Immature natural killer cell (primary cell): ENCODE data around the gene TUBB. TPM values are rescaled to one million over a fixed set of nuclear protein-coding genes. Genes with fewer than 3 reads are reported as not detected.
A peak's percentile ranks its signal among the peaks of the same experiment; 100 is the strongest.

Experiments
- DNase-seq, 3 donors: peaks; one replicate each; pipeline ENCODE4 v3.0.0; 2022; ENCODE audit warnings: mixed read lengths in 1 of 3
- H3K27ac Mint-ChIP-seq, 6 donors: one replicate each; pipeline ENCODE4 v1.8.0; 2020; ENCODE audit warnings: mixed read lengths in 6 of 6, mild to moderate bottlenecking in 5 of 6, inconsistent platforms in 4 of 6, moderate library complexity in 3 of 6
- H3K27me3 Mint-ChIP-seq, 3 donors: one replicate each; pipeline ENCODE4 v1.8.0; 2020 to 2021; ENCODE audit warnings: low read depth in 3 of 3, mild to moderate bottlenecking in 3 of 3, mixed read lengths in 3 of 3, moderate library complexity in 3 of 3, inconsistent platforms in 1 of 3
- H3K36me3 Mint-ChIP-seq, 3 donors: one replicate each; pipeline ENCODE4 v1.8.0; 2020; ENCODE audit warnings: mixed read lengths in 3 of 3, inconsistent platforms in 2 of 3, mild to moderate bottlenecking in 2 of 3
- H3K4me1 Mint-ChIP-seq, 2 donors: one replicate each; pipeline ENCODE4 v1.8.0; 2020; ENCODE audit warnings: inconsistent platforms in 2 of 2, mild to moderate bottlenecking in 2 of 2, mixed read lengths in 2 of 2, moderate library complexity in 1 of 2
- H3K4me3 Mint-ChIP-seq, 5 donors: one replicate each; pipeline ENCODE4 v1.8.0; 2020; ENCODE audit warnings: mild to moderate bottlenecking in 5 of 5, mixed read lengths in 5 of 5, inconsistent platforms in 3 of 5, moderate library complexity in 3 of 5
- H3K9me3 Mint-ChIP-seq, 6 donors: one replicate each; pipeline ENCODE4 v1.8.0; 2020; ENCODE audit warnings: mild to moderate bottlenecking in 6 of 6, mixed read lengths in 6 of 6, inconsistent platforms in 4 of 6, moderate library complexity in 3 of 6
- polyA plus RNA-seq, 3 donors: library from polyadenylated mRNA; unstranded; fragments of 300-500 nt; fragmentation: Illumina TruSeq; gene quantifications; one replicate each; pipeline ENCODE4 v1.2.3, GENCODE V29; 2021

Gene TUBB
- polyA plus RNA-seq, result 100 to 1,000 TPM in 1 of 3 donors, 10 to 100 TPM in 2; 80.8 to 215 (median 84.0) TPM

GRCh38 chr6:30719791-30720737 is at the start of gene TUBB:
TUBB (plus strand) TSS chr6:30720352; CDS start chr6:30720507, 155 bp downstream.
- Mint-ChIP-seq H3K27ac (peak within 1 kb of the TSS; percentile 95 to 99 (median 96)), H3K4me1 (peaks cover 61 to 75% of the 10 kb centered on the region in 2 donors), H3K4me3 (peak within 1 kb of the TSS; percentile 94 to 100 (median 97)), H3K36me3 (peaks cover 7 to 25% (median 21%) of the 10 kb centered on the region in 3 donors), H3K9me3 (no peaks in the 10 kb centered on the region), H3K27me3 (peaks cover 30 to 36% (median 32%) of the 10 kb centered on the region in 3 donors)
- peak; percentile 91 to 93 (median 93) for DNase-seq

GRCh38 chr6:30670760-30671527 is 49.2 kb upstream of the TUBB start:
- Mint-ChIP-seq H3K36me3 (peaks cover 6 to 23% (median 20%) of the 10 kb centered on the region in 3 donors), H3K4me3 (peak overlapping the region; percentile 73 to 87 (median 74)), H3K27ac (peak overlapping the region in 4 of 6 donors; percentile 34 to 66 (median 62)), H3K27me3 (peaks cover 4 to 9% (median 5%) of the 10 kb centered on the region in 3 donors), H3K4me1 (peaks cover 27 to 30% of the 10 kb centered on the region in 2 donors), H3K9me3 (no peaks in the 10 kb centered on the region)
- no peak for DNase-seq

GRCh38 chr6:30672445-30673253 is 47.5 kb upstream of the TUBB start, which contains the start of gene DHX16:
DHX16 (minus strand) TSS chr6:30673006; CDS start chr6:30672841, 165 bp downstream.
- peak within 1 kb of the TSS; percentile 80 to 86 (median 84) for H3K27ac Mint-ChIP-seq
- H3K36me3 Mint-ChIP-seq, result peaks cover 10 to 29% (median 27%) of the 10 kb centered on the region in 3 donors
- H3K4me3 Mint-ChIP-seq, result peak within 1 kb of the TSS; percentile 82 to 93 (median 87)
- peaks cover 4 to 9% (median 7%) of the 10 kb centered on the region in 3 donors for H3K27me3 Mint-ChIP-seq
- DNase-seq, result peak; percentile 91 to 92 (median 91)
- no peaks in the 10 kb centered on the region for H3K9me3 Mint-ChIP-seq
- H3K4me1 Mint-ChIP-seq, result peaks cover 32 to 34% of the 10 kb centered on the region in 2 donors

- peaks cover 47 to 53% of the 10 kb centered on the region in 2 donors for H3K4me1 Mint-ChIP-seq
- peaks cover 4 to 8% (median 6%) of the 10 kb centered on the region in 3 donors for H3K27me3 Mint-ChIP-seq
- peak overlapping the region in 1 of 5 donors; percentile 27 for H3K4me3 Mint-ChIP-seq
- H3K27ac Mint-ChIP-seq, result peak overlapping the region in 5 of 6 donors; percentile 31 to 76 (median 53)
- no peaks in the 10 kb centered on the region for H3K9me3 Mint-ChIP-seq
- H3K36me3 Mint-ChIP-seq, result peaks cover 20 to 34% (median 27%) of the 10 kb centered on the region in 3 donors
- DNase-seq, result no peak
Observed at GRCh38 chr6:30676660-30677285, 43.4 kb upstream of the TUBB start.

GRCh38 chr6:30678964-30679726 is 41.0 kb upstream of the TUBB start:
- peak; percentile 87 to 90 (median 88) for DNase-seq
- Mint-ChIP-seq H3K27me3 (peaks cover 9 to 13% (median 12%) of the 10 kb centered on the region in 3 donors), H3K4me3 (peak overlapping the region; percentile 79 to 100 (median 99)), H3K4me1 (peaks cover 46 to 53% of the 10 kb centered on the region in 2 donors), H3K36me3 (peaks cover 23 to 41% (median 35%) of the 10 kb centered on the region in 3 donors), H3K9me3 (no peaks in the 10 kb centered on the region), H3K27ac (peak overlapping the region; percentile 85 to 99 (median 98))

GRCh38 chr6:30679765-30680535 is 40.2 kb upstream of the TUBB start:
- Mint-ChIP-seq H3K4me1 (peaks cover 48 to 54% of the 10 kb centered on the region in 2 donors), H3K9me3 (no peaks in the 10 kb centered on the region), H3K27me3 (peaks cover 11 to 15% (median 15%) of the 10 kb centered on the region in 3 donors), H3K36me3 (peaks cover 25 to 45% (median 38%) of the 10 kb centered on the region in 3 donors), H3K4me3 (peak overlapping the region; percentile 79 to 100 (median 99)), H3K27ac (peak overlapping the region; percentile 85 to 99 (median 98))
- no peak for DNase-seq

- H3K4me1 Mint-ChIP-seq, result peaks cover 50 to 57% of the 10 kb centered on the region in 2 donors
- peak overlapping the region; percentile 95 to 100 (median 99) for H3K27ac Mint-ChIP-seq
- H3K4me3 Mint-ChIP-seq, result peak overlapping the region; percentile 98 to 100 (median 99)
- no peak for DNase-seq
- H3K36me3 Mint-ChIP-seq, result peaks cover 30 to 40% (median 35%) of the 10 kb centered on the region in 3 donors
- no peaks in the 10 kb centered on the region for H3K9me3 Mint-ChIP-seq
- peaks cover 15 to 23% (median 16%) of the 10 kb centered on the region in 3 donors for H3K27me3 Mint-ChIP-seq
Observed at GRCh38 chr6:30681766-30682142, 38.4 kb upstream of the TUBB start.

GRCh38 chr6:30682143-30683117 is 37.7 kb upstream of the TUBB start:
- Mint-ChIP-seq H3K36me3 (peaks cover 30 to 36% (median 34%) of the 10 kb centered on the region in 3 donors), H3K4me1 (peaks cover 51 to 58% of the 10 kb centered on the region in 2 donors), H3K9me3 (no peaks in the 10 kb centered on the region), H3K27ac (peak overlapping the region; percentile 95 to 100 (median 99)), H3K27me3 (peaks cover 16 to 23% (median 16%) of the 10 kb centered on the region in 3 donors), H3K4me3 (peak overlapping the region; percentile 98 to 100 (median 99))
- DNase-seq, result peak; percentile 91 to 93 (median 92)

GRCh38 chr6:30683183-30683979 is 36.8 kb upstream of the TUBB start:
- Mint-ChIP-seq H3K27me3 (peaks cover 16 to 23% (median 17%) of the 10 kb centered on the region in 3 donors), H3K4me3 (peak overlapping the region; percentile 98 to 100 (median 99)), H3K36me3 (peaks cover 30 to 36% (median 34%) of the 10 kb centered on the region in 3 donors), H3K27ac (peak overlapping the region; percentile 95 to 100 (median 99)), H3K9me3 (no peaks in the 10 kb centered on the region), H3K4me1 (peaks cover 61 to 68% of the 10 kb centered on the region in 2 donors)
- peak in 1 of 3 donors; percentile 23 for DNase-seq
